GM18951 (cell line): Measurements from ENCODE around the gene CHAF1B.

Experiments
- POLR2A ChIP-seq: IDR thresholded peaks from 4 replicates; pipeline ENCODE4 v1.6.1; 2011; ENCODE audit warnings: mild to moderate bottlenecking; ENCODE audit not compliant: insufficient read length, insufficient read depth; ENCODE audit errors: extremely low read depth
- in situ Hi-C: fragments of 300-500 bp; cut with MboI; formaldehyde crosslinking; loops from one replicate; pipeline ENCODE4 v1.12.0; 2022; ENCODE audit warnings: low sequenced_read_pairs, mixed read lengths, inconsistent platforms; ENCODE audit not compliant: unreplicated experiment

Gene CHAF1B

DNA sequence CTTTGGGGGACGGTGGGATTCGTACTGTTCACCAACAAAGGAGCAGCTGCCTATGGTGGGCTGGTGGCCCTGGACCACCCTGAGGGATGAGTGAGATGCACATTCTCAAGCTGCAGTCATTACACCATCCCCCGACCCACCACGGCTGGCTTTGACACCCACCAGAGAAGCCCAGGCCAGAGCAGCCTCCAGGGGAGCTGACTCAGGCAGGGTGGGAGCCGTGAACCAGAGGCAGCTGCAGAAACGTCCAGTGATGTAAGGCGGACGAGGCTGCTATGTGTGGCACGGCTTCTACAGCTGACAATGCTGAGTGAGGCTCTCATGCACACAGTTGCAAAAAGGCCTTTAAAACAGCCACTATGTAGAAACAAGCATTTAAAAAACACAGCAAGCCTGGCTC lies 40.1 kb downstream of the CHAF1B start:
- in situ Hi-C loops, result loop anchor here (10.0 kb wide), 1 partner anchor 500 kb away; no protein-coding TSS in a partner anchor
- no peak for TF ChIP-seq POLR2A

DNA sequence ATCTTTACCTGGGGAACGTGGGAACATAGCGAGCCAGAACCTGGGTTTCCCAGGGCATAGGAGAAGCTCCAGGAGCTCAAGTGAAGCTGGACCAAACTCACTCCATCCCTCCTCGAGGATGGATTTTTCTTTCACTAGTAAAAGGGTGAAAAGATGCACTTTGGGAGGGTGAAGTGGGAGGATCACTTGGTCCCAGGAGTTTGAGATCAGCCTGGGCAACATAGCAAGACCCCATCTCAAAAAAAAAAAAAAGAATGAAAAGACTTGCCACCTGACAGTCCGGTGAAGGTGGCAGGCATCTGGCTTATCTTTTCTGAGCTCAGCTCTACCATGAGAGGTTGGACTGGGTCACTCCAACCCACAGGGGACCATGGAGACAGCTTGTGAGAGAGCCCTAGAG lies 42.3 kb downstream of the CHAF1B start:
- TF ChIP-seq POLR2A, result no peak
- in situ Hi-C loops, result loop anchor here (10.0 kb wide), 1 partner anchor 497 kb away; no protein-coding TSS in a partner anchor

DNA sequence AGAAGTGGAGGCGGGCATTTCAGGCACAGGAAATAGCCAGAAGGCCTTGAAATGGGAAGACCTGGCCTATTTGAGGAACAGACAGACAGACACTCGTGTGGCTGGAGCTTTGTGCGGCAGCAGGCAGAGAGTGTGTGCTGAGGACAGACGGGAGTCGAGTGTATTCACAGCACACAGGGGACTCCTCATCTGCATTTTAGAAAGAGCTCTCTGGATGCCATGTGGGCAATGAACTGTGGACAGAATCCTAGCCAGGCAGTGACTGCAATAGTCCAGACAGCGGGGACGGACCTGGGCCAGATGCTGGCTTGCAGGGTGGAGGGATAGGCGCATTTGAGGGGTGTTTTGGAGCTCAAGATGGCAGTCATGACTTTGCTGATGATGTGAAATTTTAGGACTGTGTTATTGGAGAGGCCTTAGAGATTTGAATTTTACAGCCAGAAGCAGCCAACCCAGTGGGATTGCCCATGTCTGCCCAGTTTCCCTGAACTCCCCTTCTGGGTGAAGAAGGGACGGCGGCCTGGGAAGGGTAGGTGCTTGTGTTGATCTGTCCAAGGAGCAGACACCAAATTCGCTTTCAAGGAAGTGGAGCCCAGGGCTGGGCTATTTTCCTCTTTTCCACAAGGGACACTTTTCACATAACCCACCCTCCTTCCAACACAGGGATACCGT lies 43.7 kb downstream of the CHAF1B start:
- in situ Hi-C loops, result loop anchor here (10.0 kb wide), 1 partner anchor 496 kb away; no protein-coding TSS in a partner anchor
- TF ChIP-seq POLR2A, result no peak

DNA sequence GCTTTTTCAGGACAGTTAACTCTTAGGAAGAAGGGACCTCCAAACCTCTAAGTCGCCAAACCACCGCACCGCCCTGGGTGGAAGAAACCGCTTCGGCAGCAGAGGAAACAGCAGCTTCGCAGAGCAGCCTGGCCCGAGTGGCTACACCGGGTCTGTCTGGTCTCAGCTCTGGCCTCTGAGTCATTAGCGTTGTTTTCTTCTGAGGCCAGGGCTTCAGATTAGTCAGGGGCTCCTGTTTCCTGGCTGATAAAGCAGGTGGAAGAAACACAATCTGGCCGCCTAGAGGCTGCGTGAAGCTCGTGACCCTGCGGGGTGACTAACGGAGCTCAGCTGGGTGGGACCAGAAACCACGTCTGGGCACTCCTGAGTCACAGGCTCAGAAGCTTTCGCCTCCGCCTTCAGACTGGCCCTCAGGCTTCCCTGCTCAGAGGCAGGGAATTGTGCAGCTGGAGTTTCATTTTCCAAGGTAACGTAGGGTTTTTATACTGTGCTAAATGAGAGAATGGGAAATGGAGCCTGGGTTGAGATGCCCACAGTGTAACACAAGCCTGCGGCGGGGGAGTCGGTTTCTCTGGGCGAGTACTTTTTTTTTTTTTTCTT lies 44.9 kb downstream of the CHAF1B start:
- TF ChIP-seq POLR2A, result no peak
- in situ Hi-C loops, result loop anchor here (10.0 kb wide), 1 partner anchor 495 kb away; no protein-coding TSS in a partner anchor

DNA sequence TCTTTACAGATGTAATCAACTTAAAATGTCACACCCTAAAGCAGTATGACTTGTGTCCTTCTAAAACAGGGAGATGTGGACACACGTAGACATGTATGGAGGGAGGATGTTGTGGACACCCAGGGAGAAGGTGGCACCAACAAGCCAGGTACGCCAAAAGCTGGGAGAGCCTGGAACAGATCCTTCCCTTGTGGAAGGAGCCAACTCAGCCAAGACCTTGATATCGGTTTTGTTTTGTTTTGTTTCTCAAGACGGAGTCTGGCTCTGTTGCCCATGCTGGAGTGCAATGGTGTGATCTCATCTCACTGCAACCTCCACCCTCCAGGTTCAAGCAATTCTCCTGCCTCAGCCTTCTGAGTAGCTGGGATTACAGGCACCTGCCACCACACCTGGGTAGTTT lies 45.6 kb downstream of the CHAF1B start:
- in situ Hi-C loops, result no loop called here

DNA sequence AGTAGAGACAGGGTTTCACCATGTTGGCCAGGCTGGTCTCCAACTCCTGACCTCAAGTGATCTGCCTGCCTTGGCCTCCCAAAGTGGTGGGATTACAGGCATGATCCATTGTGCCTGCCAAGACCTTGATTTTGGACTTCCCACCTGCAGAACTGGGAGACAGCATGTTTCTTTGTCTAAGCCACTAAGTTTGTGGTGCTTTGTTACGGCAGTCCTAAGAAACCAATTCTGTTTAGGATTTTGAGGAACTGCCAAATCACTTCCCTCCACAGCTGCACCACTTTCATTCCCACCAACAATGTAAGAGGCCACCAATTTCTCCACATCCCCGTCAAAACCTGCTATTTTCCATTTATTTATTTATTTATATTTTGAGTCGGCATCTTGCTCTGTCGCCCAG lies 46.1 kb downstream of the CHAF1B start:
- in situ Hi-C loops, result no loop called here
- no peak for TF ChIP-seq POLR2A

More for the DNA sequence above, 45.6 kb downstream of the CHAF1B start:
- TF ChIP-seq POLR2A, result no peak

DNA sequence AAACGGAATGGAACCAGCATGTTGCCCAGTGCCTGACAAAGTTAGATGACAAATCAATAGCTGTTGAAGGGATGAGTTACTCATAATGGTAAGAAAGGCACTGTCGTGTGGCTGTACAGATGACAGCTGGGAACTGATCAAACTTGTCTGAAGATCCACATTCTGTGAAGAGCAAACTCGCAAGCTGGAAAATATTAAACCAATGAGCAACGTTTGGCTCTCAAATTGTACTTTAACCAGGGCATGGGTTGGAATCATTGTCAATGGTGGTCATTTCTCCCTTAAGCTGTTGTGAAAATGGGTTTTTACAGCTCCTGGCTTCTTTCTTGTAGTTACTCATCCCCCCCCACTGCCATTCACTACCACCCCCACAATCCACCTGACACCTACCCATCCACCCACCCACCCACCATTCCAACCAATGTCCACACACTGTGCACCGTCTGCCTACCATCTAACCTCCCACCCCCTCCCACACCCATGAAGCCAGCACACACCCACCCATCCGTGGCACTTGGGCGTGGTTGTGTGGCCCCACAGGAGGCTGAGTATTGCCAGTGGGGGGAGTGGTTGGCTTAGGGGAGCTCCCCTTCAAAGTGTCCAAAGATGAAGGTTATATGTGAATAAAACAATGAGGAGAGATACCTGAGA lies 48.0 kb downstream of the CHAF1B start:
- no peak for TF ChIP-seq POLR2A
- in situ Hi-C loops, result no loop called here

DNA sequence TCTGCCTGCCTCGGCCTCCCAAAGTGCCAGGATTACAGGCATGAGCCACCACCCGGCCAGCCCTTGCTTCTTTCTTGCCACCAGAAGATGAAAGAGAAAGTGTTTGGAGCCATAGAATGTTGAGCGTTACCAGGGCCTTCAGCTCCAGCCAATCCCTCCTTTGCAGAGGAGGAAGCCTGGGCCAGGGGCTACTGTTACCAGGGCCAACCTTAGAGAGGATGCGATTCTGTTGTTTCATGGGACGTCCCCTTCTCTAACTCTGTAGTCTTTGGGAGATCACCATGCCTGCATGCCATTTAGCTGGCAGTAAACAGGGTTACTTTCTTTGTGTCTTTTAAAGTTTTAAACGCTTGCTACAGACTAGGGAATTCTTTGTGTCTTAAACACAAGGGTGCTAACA lies 49.0 kb downstream of the CHAF1B start:
- no peak for TF ChIP-seq POLR2A
- in situ Hi-C loops, result no loop called here

DNA sequence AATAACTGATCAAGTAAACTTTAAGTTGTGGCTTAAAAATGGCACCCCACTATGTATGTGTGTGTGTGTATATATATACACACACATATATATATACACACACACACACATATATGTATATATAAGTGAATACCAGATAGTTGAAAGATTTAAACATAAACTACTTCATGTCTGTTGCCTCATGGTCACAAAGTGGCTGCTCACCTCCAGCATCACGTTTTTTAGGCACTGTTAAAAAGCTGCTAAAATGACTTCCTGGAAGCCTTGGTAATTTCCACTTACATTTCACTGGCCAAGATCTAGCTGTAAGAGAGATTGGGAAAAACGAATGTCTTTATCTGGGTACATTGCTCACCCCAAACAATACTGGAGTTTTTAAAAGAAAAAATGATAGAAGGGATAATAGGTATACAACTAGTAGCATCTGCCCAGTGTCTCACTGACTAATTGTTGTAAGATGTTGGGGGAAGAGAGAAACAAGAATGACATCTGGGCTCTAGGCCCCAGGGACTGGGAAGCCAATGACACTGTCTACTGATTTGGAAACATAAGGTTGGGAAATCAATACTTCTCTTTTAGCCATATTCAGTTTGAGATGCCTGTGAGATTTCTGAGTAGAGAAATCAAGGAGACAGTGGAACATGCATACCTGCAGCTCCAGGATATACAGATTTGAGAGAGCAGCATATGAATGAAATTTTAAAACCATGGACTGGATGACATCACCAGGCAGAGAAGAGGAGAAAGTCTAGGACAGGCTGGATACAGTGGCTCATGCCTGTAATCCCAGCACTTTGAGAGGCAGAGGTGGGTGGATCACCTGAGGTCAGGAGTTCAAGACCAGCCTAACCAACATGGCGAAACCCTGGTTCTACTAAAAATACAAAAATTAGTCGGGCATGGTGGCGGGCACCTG lies 51.9 kb downstream of the CHAF1B start:
- in situ Hi-C loops, result no loop called here
- TF ChIP-seq POLR2A, result no peak

DNA sequence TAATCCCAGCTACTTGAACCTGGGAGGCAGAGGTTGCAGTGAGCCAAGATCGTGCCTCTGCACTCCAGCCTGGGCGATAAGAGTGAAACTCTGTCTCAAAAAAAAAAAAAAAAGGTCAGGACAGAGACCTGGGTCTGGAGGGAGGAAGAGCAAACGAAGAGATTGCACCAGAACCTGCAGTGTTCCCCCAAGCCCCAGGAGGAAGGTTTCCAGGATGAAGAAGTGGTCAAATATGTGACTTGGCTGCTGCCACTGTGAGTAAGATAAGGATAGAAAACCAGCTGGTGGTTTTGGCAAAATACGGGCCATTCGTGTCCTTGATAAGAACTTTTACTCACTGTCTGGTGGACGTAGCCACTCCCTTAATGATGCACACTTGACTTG lies 52.5 kb downstream of the CHAF1B start:
- in situ Hi-C loops, result no loop called here
- TF ChIP-seq POLR2A, result no peak

DNA sequence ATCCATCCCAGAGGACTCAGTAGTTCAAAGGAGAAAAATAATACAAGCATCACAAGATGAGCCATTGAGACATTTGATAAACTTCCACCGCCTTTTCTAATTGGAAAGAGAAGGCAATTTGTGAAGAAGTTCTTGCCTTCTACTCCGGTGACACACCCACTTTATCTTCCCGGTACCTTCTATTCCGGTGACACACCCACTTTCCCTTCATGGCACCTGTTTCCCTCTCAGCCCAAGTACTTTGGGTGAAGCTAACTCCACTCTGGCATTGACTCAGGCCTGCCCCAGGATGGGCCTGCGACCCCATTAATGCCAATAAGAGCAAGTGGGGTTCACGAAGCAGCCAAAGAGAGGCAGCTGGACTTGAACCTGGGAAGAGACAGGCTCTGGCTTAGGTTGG lies 56.5 kb downstream of the CHAF1B start:
- no peak for TF ChIP-seq POLR2A
- in situ Hi-C loops, result no loop called here

DNA sequence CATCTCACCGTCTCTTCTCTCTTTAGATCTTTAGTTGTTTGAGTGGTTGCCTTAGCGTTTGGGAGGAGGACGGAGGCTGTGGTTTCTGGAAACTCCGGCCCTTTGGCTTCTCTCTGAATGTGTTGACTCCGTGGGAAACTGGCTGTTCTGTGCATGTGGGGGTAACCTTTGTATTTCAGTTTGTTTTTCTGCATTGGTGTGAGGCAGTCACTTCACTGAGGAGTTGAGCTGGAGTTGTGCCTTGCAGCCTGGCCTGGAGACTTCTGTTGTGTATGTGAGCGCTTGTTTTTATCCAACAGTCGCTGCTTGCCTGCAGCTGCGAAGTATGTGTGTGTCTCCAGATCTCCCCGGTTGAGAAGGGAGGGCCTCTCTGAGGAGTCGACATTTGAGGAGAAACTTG lies 61.1 kb downstream of the CHAF1B start:
- in situ Hi-C loops, result no loop called here
- TF ChIP-seq POLR2A, result no peak

DNA sequence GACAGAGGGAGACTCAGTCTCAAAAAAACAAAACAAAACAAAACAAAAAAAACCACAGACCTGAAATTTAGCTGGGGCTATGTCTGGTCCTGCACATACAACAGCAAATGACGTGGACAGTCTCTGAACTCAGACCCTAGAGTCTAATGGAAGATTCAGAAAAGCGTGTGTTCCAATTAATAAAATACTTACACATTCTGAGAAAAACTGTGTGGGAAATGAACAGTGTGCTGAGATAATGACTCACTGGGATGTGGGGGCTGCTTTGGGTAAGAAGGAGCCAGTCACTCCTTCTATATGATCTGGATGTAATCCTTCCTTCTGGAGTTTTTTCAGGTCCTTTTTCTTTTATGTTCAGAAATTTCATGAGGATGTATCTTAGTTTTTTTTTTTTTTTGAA lies 65.3 kb downstream of the CHAF1B start:
- in situ Hi-C loops, result no loop called here
- no peak for TF ChIP-seq POLR2A
